Loucy (cell line): ENCODE measurements around the gene PLEKHM2.
A peak's percentile ranks its signal among the peaks of the same experiment; 100 is the strongest.

ENCODE experiments used
- H2AFZ ChIP-seq: fragments of 200-600 bp; sonication (generic); 2 replicates; pipeline ENCODE4 v1.6.0; 2016; ENCODE audit warnings: antibody characterized with exemption, mild to moderate bottlenecking, low read length, moderate library complexity
- H3F3A ChIP-seq: fragments of 200-600 bp; 2 replicates; pipeline ENCODE4 v1.6.0; 2016; ENCODE audit warnings: antibody characterized with exemption, low read depth, mild to moderate bottlenecking
- H3K27me3 ChIP-seq: fragments of 200-600 bp; sonication (generic); 2 replicates; pipeline ENCODE4 v1.6.1; 2014; ENCODE audit warnings: low read length, mild to moderate bottlenecking; ENCODE audit not compliant: insufficient read depth, poor library complexity, severe bottlenecking
- H3K36me3 ChIP-seq: fragments of 200-600 bp; sonication (generic); 2 replicates; pipeline ENCODE4 v1.6.1; 2016; ENCODE audit warnings: low read length; ENCODE audit not compliant: insufficient read depth
- H3K4me1 ChIP-seq: fragments of 200-600 bp; sonication (generic); 2 replicates; pipeline ENCODE4 v1.5.1; 2014; ENCODE audit warnings: low read length, mild to moderate bottlenecking; ENCODE audit not compliant: insufficient read depth, poor library complexity, severe bottlenecking
- H3K4me2 ChIP-seq: fragments of 200-600 bp; sonication (generic); 2 replicates; pipeline ENCODE4 v1.6.0; 2014; ENCODE audit warnings: antibody characterized with exemption, low read length, low read depth, mild to moderate bottlenecking; ENCODE audit not compliant: poor library complexity, severe bottlenecking
- H3K4me3 ChIP-seq: fragments of 200-600 bp; sonication (generic); 2 replicates; pipeline ENCODE4 v1.5.1; 2014; ENCODE audit warnings: low read length, mild to moderate bottlenecking, mixed read lengths; ENCODE audit not compliant: poor library complexity, severe bottlenecking
- H3K79me2 ChIP-seq: fragments of 200-600 bp; sonication (generic); 2 replicates; pipeline ENCODE4 v1.6.1; 2014; ENCODE audit warnings: low read length; ENCODE audit not compliant: insufficient read depth
- H3K9ac ChIP-seq: fragments of 200-600 bp; sonication (generic); 2 replicates; pipeline ENCODE4 v1.6.0; 2014; ENCODE audit warnings: mild to moderate bottlenecking, low read depth, low read length, moderate library complexity; ENCODE audit not compliant: poor library complexity, severe bottlenecking
- H3K9me2 ChIP-seq: fragments of 200-600 bp; sonication (generic); replicated peaks from 2 replicates; pipeline ENCODE4 v1.6.1; 2016; ENCODE audit warnings: low read depth, low read length, mixed read lengths
- H3K9me3 ChIP-seq: fragments of 200-600 bp; sonication (generic); 2 replicates; pipeline ENCODE4 v1.6.1; 2014; ENCODE audit warnings: mild to moderate bottlenecking, antibody characterized with exemption, low read length, low read depth; ENCODE audit not compliant: insufficient read depth
- H4K20me1 ChIP-seq: fragments of 200-600 bp; sonication (generic); 2 replicates; pipeline ENCODE4 v1.6.0; 2014; ENCODE audit warnings: antibody characterized with exemption, low read length, mild to moderate bottlenecking; ENCODE audit not compliant: insufficient read depth, poor library complexity, severe bottlenecking
- EZH2phosphoT487 ChIP-seq: fragments of 200-600 bp; IDR thresholded peaks from 2 replicates; pipeline ENCODE4 v1.6.1; 2018; ENCODE audit warnings: antibody characterized with exemption, mild to moderate bottlenecking, moderate library complexity, borderline replicate concordance
- TF ChIP-seq, protein P1 (sequence below): fragments of 200-600 bp; sonication (generic); conservative IDR thresholded peaks from 2 replicates; pipeline ENCODE4 v1.5.1; 2014; ENCODE audit warnings: mild to moderate bottlenecking, antibody characterized with exemption, low read length

Gene PLEKHM2

DNA sequence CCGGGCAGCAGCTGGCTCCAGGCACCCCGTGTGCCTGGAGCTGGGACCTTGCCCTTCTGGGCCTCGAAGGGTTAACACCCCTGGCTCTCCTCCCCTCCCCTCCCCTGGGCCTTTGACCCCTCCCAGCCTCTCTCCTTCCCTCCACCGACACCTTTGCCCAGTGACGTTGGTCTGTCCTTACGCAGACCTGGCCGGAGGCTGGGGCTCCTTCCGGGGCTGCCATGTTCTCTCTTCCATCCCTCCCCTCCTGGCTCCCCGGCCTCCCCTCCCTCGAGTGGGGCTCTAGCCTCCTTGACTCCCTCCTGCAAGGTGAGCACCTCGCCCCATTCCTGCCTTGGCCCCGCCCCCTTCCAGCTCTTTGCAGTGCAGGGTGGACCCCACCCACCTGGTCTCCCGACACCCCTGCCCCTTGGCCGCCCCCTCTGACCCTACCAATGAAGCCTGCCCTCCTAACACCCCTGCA lies 58.2 kb downstream of the PLEKHM2 start, which contains the start of gene TMEM82:
Gene TMEM82, plus strand, starts transcription at position 161 of the 463 bp plus-strand sequence. Its CDS starts 61 bp downstream, at position 222.
- Histone ChIP-seq H3K36me3 (no peaks in the 10 kb centered on the region), H3K4me1 (no peaks in the 10 kb centered on the region), H3K9ac (no peak within 1 kb of the TSS), H3K79me2 (no peaks in the 10 kb centered on the region), H2AFZ (0 out of 2 replicates have a peak within 1 kb of the TSS, but pooled peaks have one; percentile 34), H3F3A (no peaks in the 10 kb centered on the region), H3K9me3 (no peaks in the 10 kb centered on the region), H4K20me1 (no peaks in the 10 kb centered on the region), H3K27me3 (no peaks in the 10 kb centered on the region), H3K9me2 (no peaks in the 10 kb centered on the region), H3K4me3 (no peak within 1 kb of the TSS), H3K4me2 (no peak within 1 kb of the TSS)
- TF ChIP-seq EZH2phosphoT487: no peak
- TF ChIP-seq, protein P1, sequence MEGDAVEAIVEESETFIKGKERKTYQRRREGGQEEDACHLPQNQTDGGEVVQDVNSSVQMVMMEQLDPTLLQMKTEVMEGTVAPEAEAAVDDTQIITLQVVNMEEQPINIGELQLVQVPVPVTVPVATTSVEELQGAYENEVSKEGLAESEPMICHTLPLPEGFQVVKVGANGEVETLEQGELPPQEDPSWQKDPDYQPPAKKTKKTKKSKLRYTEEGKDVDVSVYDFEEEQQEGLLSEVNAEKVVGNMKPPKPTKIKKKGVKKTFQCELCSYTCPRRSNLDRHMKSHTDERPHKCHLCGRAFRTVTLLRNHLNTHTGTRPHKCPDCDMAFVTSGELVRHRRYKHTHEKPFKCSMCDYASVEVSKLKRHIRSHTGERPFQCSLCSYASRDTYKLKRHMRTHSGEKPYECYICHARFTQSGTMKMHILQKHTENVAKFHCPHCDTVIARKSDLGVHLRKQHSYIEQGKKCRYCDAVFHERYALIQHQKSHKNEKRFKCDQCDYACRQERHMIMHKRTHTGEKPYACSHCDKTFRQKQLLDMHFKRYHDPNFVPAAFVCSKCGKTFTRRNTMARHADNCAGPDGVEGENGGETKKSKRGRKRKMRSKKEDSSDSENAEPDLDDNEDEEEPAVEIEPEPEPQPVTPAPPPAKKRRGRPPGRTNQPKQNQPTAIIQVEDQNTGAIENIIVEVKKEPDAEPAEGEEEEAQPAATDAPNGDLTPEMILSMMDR: no peak

DNA sequence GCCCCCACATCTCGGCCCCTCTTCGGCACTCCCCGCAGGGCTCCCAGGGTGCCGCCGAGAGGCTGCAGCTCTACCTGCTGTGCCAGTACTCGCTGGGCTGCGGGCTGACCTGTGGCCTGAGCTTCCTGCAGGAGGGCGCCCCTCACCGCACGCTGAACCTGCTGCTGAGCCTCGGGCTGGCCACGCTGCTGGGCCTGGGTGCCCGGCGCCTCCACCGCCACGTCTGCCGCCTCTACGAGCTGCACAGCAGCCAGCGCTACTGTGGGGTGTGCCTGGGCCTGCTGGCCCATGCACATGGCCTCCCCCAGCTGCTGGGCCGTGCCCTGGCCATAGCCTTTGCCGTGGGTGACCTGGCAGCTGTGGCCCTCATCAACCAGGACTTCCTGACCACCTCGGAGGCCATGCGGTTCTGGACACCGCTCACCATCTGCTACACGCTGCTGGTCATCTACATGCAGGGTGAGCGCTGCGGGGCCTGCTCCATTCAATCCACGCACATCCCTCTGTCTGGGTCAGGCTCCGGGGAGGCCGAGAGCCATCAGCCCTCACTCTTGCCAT lies 60.1 kb downstream of the PLEKHM2 start:
- H3K4me1 ChIP-seq: no peaks in the 10 kb centered on the region
- no peaks in the 10 kb centered on the region for H4K20me1 ChIP-seq
- H3K9ac ChIP-seq: no peak overlapping the region
- no peak overlapping the region for H3K4me3 ChIP-seq
- no peaks in the 10 kb centered on the region for H3K79me2 ChIP-seq
- H3K36me3 ChIP-seq: no peaks in the 10 kb centered on the region
- no peak overlapping the region for H2AFZ ChIP-seq
- H3K27me3 ChIP-seq: no peaks in the 10 kb centered on the region
- H3F3A ChIP-seq: no peaks in the 10 kb centered on the region
- no peaks in the 10 kb centered on the region for H3K9me3 ChIP-seq
- no peaks in the 10 kb centered on the region for H3K9me2 ChIP-seq
- TF ChIP-seq, protein P1: no peak
- TF ChIP-seq EZH2phosphoT487: no peak
- H3K4me2 ChIP-seq: no peak overlapping the region

- Histone ChIP-seq H3K4me1 (no peaks in the 10 kb centered on the region), H3F3A (no peaks in the 10 kb centered on the region), H3K9me3 (no peaks in the 10 kb centered on the region), H3K36me3 (no peaks in the 10 kb centered on the region), H3K9ac (no peak overlapping the region), H3K27me3 (no peaks in the 10 kb centered on the region), H2AFZ (no peak overlapping the region), H3K79me2 (no peaks in the 10 kb centered on the region), H3K4me3 (no peak overlapping the region), H4K20me1 (no peaks in the 10 kb centered on the region), H3K4me2 (no peak overlapping the region), H3K9me2 (no peaks in the 10 kb centered on the region)
- TF ChIP-seq EZH2phosphoT487: no peak
- TF ChIP-seq, protein P1: no peak
Observed at GRCh38 chr1:15747378-15747777, 63.3 kb downstream of the PLEKHM2 start.
